Fibroblast of the aortic adventitia (primary cell): ENCODE measurements around the gene SOHLH1. TPM values are rescaled to one million over a fixed set of nuclear protein-coding genes. Genes with fewer than 3 reads are reported as not detected.

ENCODE experiments used
- DNase-seq: peaks from one replicate; pipeline ENCODE4 v3.0.0-alpha.2; 2010; ENCODE audit warnings: low read depth
- H3K4me3 ChIP-seq: 2 replicates; pipeline ENCODE4 v1.5.1; 2011; ENCODE audit warnings: low read depth, mild to moderate bottlenecking, control low read depth, low read length, moderate library complexity
- CTCF ChIP-seq: IDR thresholded peaks from 2 replicates; pipeline ENCODE4 v1.5.1; 2011; ENCODE audit warnings: mild to moderate bottlenecking, low read length, control low read depth, inconsistent platforms; ENCODE audit not compliant: insufficient read depth
- total RNA-seq: library from RNA; depleted of rRNA; stranded (reverse); fragments of >200 nt; gene quantifications from 2 replicates; pipeline ENCODE4 v1.2.3, GENCODE V29; 2012; ENCODE audit warnings: low replicate concordance

The SOHLH1 gene
- total RNA-seq, 1 donor = not detected

GRCh38 chr9:135663451-135663770 is 35.9 kb downstream of the SOHLH1 start:
- no peak for DNase-seq
- no peak for TF ChIP-seq CTCF
- no peak overlapping the region for H3K4me3 ChIP-seq

DNA sequence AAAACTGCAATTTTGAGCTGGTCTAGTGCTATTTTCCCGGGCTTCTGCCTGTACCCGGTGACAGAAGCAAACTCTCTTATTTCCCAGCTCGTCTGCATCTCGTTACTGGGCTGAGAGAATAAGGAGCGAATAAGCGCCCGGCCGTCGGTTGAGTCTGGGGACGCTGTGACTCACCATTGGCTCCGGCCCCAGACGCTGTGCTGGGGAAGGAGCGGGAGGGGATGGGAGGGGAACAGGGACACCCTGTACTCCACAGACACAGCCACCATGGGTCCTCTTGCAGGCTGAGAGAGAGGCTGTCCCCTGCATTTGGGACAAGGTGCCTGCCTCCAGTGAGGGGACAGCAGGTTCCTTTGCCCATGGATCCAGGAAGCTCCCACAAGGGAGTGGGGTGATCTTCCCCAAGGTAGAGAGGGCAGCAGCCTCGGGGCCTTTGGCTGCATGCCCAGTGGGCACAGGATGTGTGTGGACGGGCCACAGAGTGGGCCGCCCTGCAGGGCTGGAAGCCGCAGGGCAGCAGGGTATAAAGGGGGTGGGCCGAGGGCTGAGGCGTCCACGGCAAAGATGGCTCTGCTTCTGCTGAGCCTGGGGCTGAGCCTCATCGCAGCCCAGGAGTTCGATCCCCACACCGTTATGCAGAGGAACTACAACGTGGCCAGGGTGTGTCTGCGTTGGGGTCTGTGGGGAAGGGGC is 36.4 kb downstream of the SOHLH1 start, which contains the start of gene LCN9:
Gene LCN9 (plus strand): TSS at position 552 of the 693 bp plus-strand sequence. CDS start 13 bp downstream, at position 565.
- H3K4me3 ChIP-seq = no peak within 1 kb of the TSS
- TF ChIP-seq CTCF = no peak
- DNase-seq = no peak

DNA sequence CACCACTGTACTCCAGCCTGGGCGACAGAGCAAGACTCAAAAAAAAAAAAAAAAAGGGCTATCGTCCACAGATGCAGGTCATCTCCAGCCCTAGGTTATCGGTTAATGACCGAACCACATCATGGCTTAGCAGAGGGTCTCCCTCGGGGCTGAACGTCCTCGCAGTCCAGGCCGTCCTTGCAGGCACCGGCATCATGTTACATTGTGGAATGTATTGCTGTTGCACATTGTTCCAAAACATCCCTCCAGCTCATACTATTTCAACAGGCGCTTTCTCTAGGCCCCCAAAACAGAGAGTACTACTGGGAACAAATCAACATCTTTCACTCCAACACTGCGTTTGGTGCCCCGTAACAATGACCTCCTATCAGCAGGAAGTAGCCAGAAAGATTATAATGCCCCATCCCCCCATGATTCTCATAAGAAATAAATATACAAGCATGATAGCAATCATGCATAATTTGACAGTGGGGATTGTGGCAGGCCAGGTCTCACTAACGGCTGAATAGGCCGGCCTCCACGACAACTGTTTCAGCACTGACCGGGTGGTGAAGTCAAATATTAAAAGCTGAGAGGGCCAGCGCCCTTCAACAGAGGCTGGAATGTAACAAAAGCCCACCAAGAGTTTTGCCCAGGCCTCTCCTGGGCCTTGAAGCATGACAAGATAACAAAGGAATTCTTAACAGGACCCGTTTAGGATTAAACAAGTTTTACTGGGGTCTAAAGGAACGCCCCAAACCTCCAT is 37.3 kb downstream of the SOHLH1 start:
- no peak for TF ChIP-seq CTCF
- H3K4me3 ChIP-seq = no peak overlapping the region
- no peak for DNase-seq

GRCh38 chr9:135660407-135660806 is 38.9 kb downstream of the SOHLH1 start:
- no peak overlapping the region for H3K4me3 ChIP-seq
- DNase-seq = no peak
- no peak for TF ChIP-seq CTCF

DNA sequence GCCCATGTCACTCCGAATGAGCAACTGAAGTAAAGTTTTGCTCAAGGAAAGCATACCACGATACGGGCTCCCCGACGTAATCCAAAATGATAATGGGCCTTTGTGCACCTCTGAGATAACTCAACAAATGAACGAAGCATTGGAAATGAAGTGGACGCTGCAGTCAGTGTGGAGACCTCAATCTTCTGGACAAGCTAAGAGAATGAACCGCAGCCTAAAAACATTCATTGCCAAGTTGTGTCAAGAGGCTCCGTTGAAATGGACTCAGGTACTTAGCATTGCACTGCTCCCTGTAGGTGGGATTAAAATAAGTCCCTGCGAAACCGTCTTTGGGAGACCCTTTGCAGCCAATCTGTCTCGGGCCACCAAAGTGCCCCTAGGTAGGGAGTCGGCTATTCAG is 40.0 kb downstream of the SOHLH1 start:
- H3K4me3 ChIP-seq = no peak overlapping the region
- TF ChIP-seq CTCF = no peak
- DNase-seq = no peak

- DNase-seq = no peak
- no peak for TF ChIP-seq CTCF
- H3K4me3 ChIP-seq = no peak overlapping the region
Observed at GRCh38 chr9:135657416-135657815, 41.9 kb downstream of the SOHLH1 start.
